Heart right ventricle (tissue), 16 donors: ENCODE results near the gene ASXL1. TPM values are rescaled to one million over a fixed set of nuclear protein-coding genes. Genes with fewer than 3 reads are reported as not detected.
"Not testable (repeated sequence)": the region's sequence is repeated elsewhere in the genome, so short reads cannot be mapped to it uniquely, and the experiment has no call there.

Experiments
- ATAC-seq, 8 donors: fragments of 200-7000 bp; cut with Tn5 transposase; one replicate each; pipeline ENCODE4 v1.9.1; 2020; ENCODE audit warnings: mild to moderate bottlenecking in 8 of 8, moderate library complexity in 8 of 8, moderate number of reproducible peaks in 1 of 8
- DNase-seq, 2 donors: peaks; one replicate each; pipeline ENCODE4 v3.0.0-alpha.2; 2020
- H3K27ac ChIP-seq, 10 donors: fragments of 200-600 bp; sonication (generic) in 2 of 10; one replicate each; pipeline versions ENCODE4 v1.5.0 to v1.8.0; 2020 to 2022; ENCODE audit warnings: mild to moderate bottlenecking in 3 of 10
- H3K27me3 ChIP-seq, 7 donors: fragments of 200-600 bp; one replicate each; pipeline ENCODE4 v1.8.0; 2021 to 2022; ENCODE audit warnings: mild to moderate bottlenecking in 2 of 7
- H3K36me3 ChIP-seq, 9 donors: fragments of 200-600 bp; sonication (generic) in 1 of 9; one replicate each; pipeline versions ENCODE4 v1.5.0 to v1.8.0; 2020 to 2022; ENCODE audit warnings: mild to moderate bottlenecking in 2 of 9
- H3K4me1 ChIP-seq, 9 donors: fragments of 200-600 bp; sonication (generic) in 1 of 9; one replicate each; pipeline versions ENCODE4 v1.5.0 to v1.8.0; 2020 to 2022; ENCODE audit warnings: mild to moderate bottlenecking in 4 of 9
- H3K4me3 ChIP-seq, 10 donors: fragments of 200-600 bp; sonication (generic) in 2 of 10; one replicate each; pipeline versions ENCODE4 v1.5.0 to v1.8.0; 2020 to 2022; ENCODE audit warnings: mild to moderate bottlenecking in 7 of 10, moderate library complexity in 2 of 10
- H3K9me3 ChIP-seq, 11 donors: fragments of 200-600 bp in 10 of 11; sonication (generic) in 2 of 11; one replicate each; pipeline versions ENCODE4 v1.5.0 to v1.8.0; 2013 to 2022; ENCODE audit warnings: mild to moderate bottlenecking in 2 of 11, control low read depth in 1 of 11, moderate library complexity in 1 of 11
- CTCF ChIP-seq, 9 donors: fragments of 200-600 bp; sonication (generic) in 2 of 9; IDR thresholded peaks; one replicate each; pipeline versions ENCODE4 v1.5.0 to v1.8.0; 2021 to 2022; ENCODE audit warnings: antibody characterized with exemption in 9 of 9, mild to moderate bottlenecking in 5 of 9, moderate library complexity in 1 of 9
- WGBS, 2 donors: extraction: QIAGEN DNeasy Blood & Tissue Kit; methylation state at CpG; one replicate each; pipeline ENCODE4 v1.1.7; 2013; ENCODE audit warnings: inconsistent platforms in 1 of 2; 5-methylcytosine and 5-hydroxymethylcytosine counted together
- intact Hi-C, 10 donors: fragments of 100-400 bp; cut with DNase I; formaldehyde crosslinking; loops; one replicate each; pipeline versions ENCODE4 v1.11.1 to v1.14.2; 2022
- polyA plus RNA-seq, 2 donors: library from polyadenylated mRNA; stranded (reverse); fragments of 200-250 nt; gene quantifications; one replicate each; pipeline ENCODE4 v1.2.3, GENCODE V29; 2013
- total RNA-seq, 10 donors: library from RNA; stranded (reverse); fragmentation: NEBNext Ultra II Directional in 3 of 10; extraction: Animal tissue kit (Norgen Biotek cat#: 25700) in 3 of 10; gene quantifications; one replicate each; pipeline versions ENCODE4 v1.2.1 to v1.2.4, GENCODE V29; 2021 to 2023
- donor health status: Arrhythmogenic right ventricular cardiomyopathy.
- donor health status: ischemic (EF 13 %, LVEDD 7.1; RV severe dilation, severe dysfunction).
- donor health status: healthy with polysubstance abuse.
- donor health status: DM: no; HTN: yes; CAD: no.
- donor health status: DM: no; HTN: no; CAD: no.
- donor health status: ischemic (EF 25% LVEDD 6.9; RV normal size, moderate dysfunction).
- donor health status: ischemic (EF 25% LVEDD 5.7; RV mildly dilated, moderate dysfunction).
- donor health status: healthy.
- donor health status: DM: yes; HTN: yes; CAD: no.
- donor health status: Ischemic cardiomyopathy.
- donor health status: ischemic (EF 35%, LVEDD 5.7; RV mildly dilated, moderate dysfunction).
- donor health status: nonischemic (EF 11% LVEDD 7.7; RV severe dilation, severe dysfunction).
- donor health status: DM: yes; HTN: yes; CAD: no.
- donor health status: PGD.
- donor health status: ischemic (EF 29% LVEDD 5.4; RV normal size, mild dysfunction).
- donor health status: nonischemic (EF 23%, LVEDD 6.1; RV moderate dilation, normal function).

The ASXL1 gene
- total and polyA plus RNA-seq, 12 donors: 10.0 to 39.4 (median 28.2) TPM

- intact Hi-C loops: no loop called here
Measured at GRCh38 chr20:32321390-32321789, 36.7 kb upstream of the ASXL1 start.

GRCh38 chr20:32322260-32322659 is 35.9 kb upstream of the ASXL1 start:
- DNase-seq, H3K4me3 ChIP-seq, intact Hi-C loops, H3K9me3 ChIP-seq, H3K27ac ChIP-seq, ATAC-seq, H3K27me3 ChIP-seq, H3K4me1 ChIP-seq: not testable (repeated sequence)
- 98% methylated on average over 12 of the region's 12 CpGs for WGBS, 2 donors
- peaks cover 0 to 56% (median 12%) of the 10 kb centered on the region in 9 donors for H3K36me3 ChIP-seq

More at GRCh38 chr20:32321390-32321789, 36.7 kb upstream of the ASXL1 start:
- ATAC-seq: no peak
- no peak for TF ChIP-seq CTCF (IDR thresholded peaks at IDR 0.05)
- 86 to 87% methylated on average over 1 of the region's 1 CpG for WGBS, 2 donors
- DNase-seq: no peak
- H3K4me3 ChIP-seq: no peak overlapping the region
- no peak overlapping the region for H3K27ac ChIP-seq
- no peaks in the 10 kb centered on the region for H3K27me3 ChIP-seq
- no peaks in the 10 kb centered on the region for H3K9me3 ChIP-seq
- H3K36me3 ChIP-seq: peaks cover 0 to 56% (median 15%) of the 10 kb centered on the region in 9 donors
- peaks cover 0 to 8% (median 0%) of the 10 kb centered on the region in 9 donors for H3K4me1 ChIP-seq

- H3K9me3 ChIP-seq, H3K27ac ChIP-seq, H3K27me3 ChIP-seq, DNase-seq, H3K4me1 ChIP-seq, H3K4me3 ChIP-seq, intact Hi-C loops, ATAC-seq: not testable (repeated sequence)
- peaks cover 0 to 52% (median 0%) of the 10 kb centered on the region in 9 donors for H3K36me3 ChIP-seq
- WGBS, 2 donors: 94 to 99% methylated on average over 5 of the region's 5 CpGs
Measured at GRCh38 chr20:32323761-32324160, 34.4 kb upstream of the ASXL1 start.

- Histone ChIP-seq H3K4me1 (peaks cover 0 to 12% (median 5%) of the 10 kb centered on the region in 9 donors), H3K27me3 (no peaks in the 10 kb centered on the region), H3K36me3 (peaks cover 0 to 55% (median 4%) of the 10 kb centered on the region in 9 donors), H3K9me3 (no peaks in the 10 kb centered on the region), H3K4me3 (no peak overlapping the region), H3K27ac (no peak overlapping the region)
- intact Hi-C loops: no loop called here
- no peak for DNase-seq
- WGBS, 2 donors: 73 to 80% methylated on average over 6 of the region's 6 CpGs
- TF ChIP-seq CTCF (IDR thresholded peaks at IDR 0.05): no peak
- peak in 4 of 8 donors; percentile 33 to 48 (median 42) for ATAC-seq
Measured at GRCh38 chr20:32325706-32326503, 32.2 kb upstream of the ASXL1 start.

- Histone ChIP-seq H3K27ac (no peak overlapping the region), H3K36me3 (peaks cover 0 to 57% (median 4%) of the 10 kb centered on the region in 9 donors)
- 54 to 56% methylated on average over 1 of the region's 1 CpG for WGBS, 2 donors
Measured at GRCh38 chr20:32326504-32326845, 31.7 kb upstream of the ASXL1 start.

More at GRCh38 chr20:32326504-32326845, 31.7 kb upstream of the ASXL1 start:
- ATAC-seq (no peak), DNase-seq (no peak)
- Histone ChIP-seq H3K27me3 (no peaks in the 10 kb centered on the region), H3K9me3 (no peaks in the 10 kb centered on the region), H3K4me1 (peaks cover 0 to 17% (median 6%) of the 10 kb centered on the region in 9 donors), H3K4me3 (no peak overlapping the region)
- intact Hi-C loops: no loop called here
- no peak for TF ChIP-seq CTCF (IDR thresholded peaks at IDR 0.05)
